Measurements from ENCODE around the gene LRRFIP1.

DNA sequence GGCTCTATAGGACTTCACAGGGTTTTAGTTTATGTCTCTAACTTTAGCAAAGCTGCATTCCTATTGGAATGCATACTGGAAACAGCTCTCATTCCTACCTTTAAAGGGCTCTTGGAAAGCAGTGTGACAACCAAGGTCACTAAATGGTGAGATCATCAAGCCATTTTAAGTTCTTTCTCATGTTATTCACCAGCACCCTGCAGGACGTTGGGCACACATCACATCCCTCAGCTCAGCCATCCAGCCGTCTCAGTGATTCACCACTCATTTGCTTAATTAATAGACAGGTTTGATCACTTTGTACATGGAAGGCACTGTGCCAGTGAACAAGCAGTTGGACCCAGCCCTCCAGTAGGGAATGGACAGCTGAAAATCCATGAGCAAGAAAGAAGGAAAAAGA, 139.0 kb downstream of the LRRFIP1 start:
- no peak for TF ChIP-seq POLR2A (IDR thresholded peaks at IDR 0.05; ENCODE audit: low read depth, low read length)
- TF ChIP-seq TAF1 (IDR thresholded peaks at IDR 0.05; ENCODE audit: low read depth, low read length), result no peak
